A673 (cell line): ENCODE data around the gene PDS5A.

Experiments
- CTCF ChIP-seq: fragments of 300-800, 200-600 bp; sonication (generic); conservative IDR thresholded peaks from 2 replicates; pipeline ENCODE4 v1.5.1; 2017; ENCODE audit warnings: low read depth, mild to moderate bottlenecking, antibody characterized with exemption, low read length, moderate library complexity, mixed read lengths
- EZH2 ChIP-seq: fragments of 200-600 bp; sonication (generic); IDR thresholded peaks from 2 replicates; pipeline ENCODE4 v1.6.1; 2017; ENCODE audit warnings: borderline replicate concordance, low read depth, mild to moderate bottlenecking, mixed read lengths, antibody characterized with exemption, low read length; ENCODE audit not compliant: poor library complexity, severe bottlenecking

GRCh38 chr4:40000711-40001110 is 23.0 kb upstream of the PDS5A start:
- TF ChIP-seq CTCF (no peak), EZH2 (no peak)
